Smooth muscle cell (in vitro differentiated cells): ENCODE results near the gene C6. TPM values are rescaled to one million over a fixed set of nuclear protein-coding genes. Genes with fewer than 3 reads are reported as not detected.

Experiments used
- DNase-seq: peaks from one replicate; lab custom pipeline; 2025; ENCODE audit not compliant: unreplicated experiment; lab: John Stamatoyannopoulos, UW
- H2AFZ ChIP-seq: fragments of 200-600 bp; sonication (generic); 2 replicates; pipeline ENCODE4 v1.6.0; 2016; ENCODE audit warnings: antibody characterized with exemption, low read depth, mild to moderate bottlenecking
- H3F3A ChIP-seq: fragments of 200-600 bp; sonication (generic); 2 replicates; pipeline ENCODE4 v1.6.0; 2017; ENCODE audit warnings: antibody characterized with exemption, low read depth
- H3K27ac ChIP-seq: fragments of 200-600 bp; sonication (generic); 2 replicates; pipeline ENCODE4 v1.5.1; 2016; ENCODE audit warnings: low read depth, mild to moderate bottlenecking
- H3K27me3 ChIP-seq: fragments of 200-600 bp; sonication (generic); 2 replicates; pipeline ENCODE4 v1.6.1; 2016; ENCODE audit warnings: low read depth, mild to moderate bottlenecking
- H3K36me3 ChIP-seq: fragments of 200-600 bp; sonication (generic); 2 replicates; pipeline ENCODE4 v1.5.1; 2016; ENCODE audit warnings: low read depth
- H3K4me1 ChIP-seq: fragments of 200-600 bp; sonication (generic); 2 replicates; pipeline ENCODE4 v1.5.1; 2016; ENCODE audit warnings: low read depth
- H3K4me2 ChIP-seq: fragments of 200-600 bp; sonication (generic); 2 replicates; pipeline ENCODE4 v1.6.0; 2016; ENCODE audit warnings: mild to moderate bottlenecking
- H3K4me3 ChIP-seq: fragments of 200-600 bp; sonication (generic); 2 replicates; pipeline ENCODE4 v1.5.1; 2016; ENCODE audit warnings: mild to moderate bottlenecking
- H3K79me2 ChIP-seq: fragments of 200-600 bp; sonication (generic); 2 replicates; pipeline ENCODE4 v1.6.0; 2016; ENCODE audit warnings: low read depth, mild to moderate bottlenecking
- H3K9ac ChIP-seq: fragments of 200-600 bp; sonication (generic); 2 replicates; pipeline ENCODE4 v1.6.0; 2016; ENCODE audit warnings: low read depth
- H3K9me3 ChIP-seq: fragments of 200-600 bp; sonication (generic); replicated peaks from 2 replicates; pipeline ENCODE4 v1.5.1; 2016; ENCODE audit warnings: low read depth
- H4K20me1 ChIP-seq: fragments of 200-600 bp; sonication (generic); 2 replicates; pipeline ENCODE4 v1.6.0; 2016; ENCODE audit warnings: low read depth
- WGBS: methylation state at CpG from one replicate; pipeline ENCODE4 v1.1.7; 2016; ENCODE audit warnings: low lambda C conversion rate; 5-methylcytosine and 5-hydroxymethylcytosine counted together
- polyA plus RNA-seq: library from polyadenylated mRNA; unstranded; fragments of >200 nt; fragmentation: Nextera tagmentation; extraction: Ambion mirVana; gene quantifications from 2 replicates; pipeline ENCODE4 v1.2.1, GENCODE V29; 2016
- total RNA-seq: library from RNA; depleted of rRNA; stranded (reverse); fragments of >200 nt; gene quantifications from 2 replicates; pipeline ENCODE4 v1.2.3, GENCODE V29; 2014
- TF ChIP-seq, protein P1 (sequence below): fragments of 200-600 bp; sonication (generic); IDR thresholded peaks from 2 replicates; pipeline ENCODE4 v1.5.1; 2017; ENCODE audit warnings: borderline replicate concordance, mild to moderate bottlenecking, antibody characterized with exemption; ENCODE audit not compliant: insufficient read depth, poor library complexity, severe bottlenecking

C6 gene
- total and polyA plus RNA-seq, 2 experiments from 2014 or later: not detected

- no peak overlapping the region for H3K9ac ChIP-seq
- no peaks in the 10 kb centered on the region for H3K79me2 ChIP-seq
- no peaks in the 10 kb centered on the region for H3K36me3 ChIP-seq
- no peak overlapping the region for H3K4me2 ChIP-seq
- no peaks in the 10 kb centered on the region for H3K27me3 ChIP-seq
- H2AFZ ChIP-seq: no peak overlapping the region
- H3K4me3 ChIP-seq: no peak overlapping the region
- no peaks in the 10 kb centered on the region for H3K4me1 ChIP-seq
- H3F3A ChIP-seq: no peaks in the 10 kb centered on the region
- H4K20me1 ChIP-seq: no peaks in the 10 kb centered on the region
- no peak for DNase-seq
- H3K9me3 ChIP-seq: no peaks in the 10 kb centered on the region
- TF ChIP-seq, protein P1, sequence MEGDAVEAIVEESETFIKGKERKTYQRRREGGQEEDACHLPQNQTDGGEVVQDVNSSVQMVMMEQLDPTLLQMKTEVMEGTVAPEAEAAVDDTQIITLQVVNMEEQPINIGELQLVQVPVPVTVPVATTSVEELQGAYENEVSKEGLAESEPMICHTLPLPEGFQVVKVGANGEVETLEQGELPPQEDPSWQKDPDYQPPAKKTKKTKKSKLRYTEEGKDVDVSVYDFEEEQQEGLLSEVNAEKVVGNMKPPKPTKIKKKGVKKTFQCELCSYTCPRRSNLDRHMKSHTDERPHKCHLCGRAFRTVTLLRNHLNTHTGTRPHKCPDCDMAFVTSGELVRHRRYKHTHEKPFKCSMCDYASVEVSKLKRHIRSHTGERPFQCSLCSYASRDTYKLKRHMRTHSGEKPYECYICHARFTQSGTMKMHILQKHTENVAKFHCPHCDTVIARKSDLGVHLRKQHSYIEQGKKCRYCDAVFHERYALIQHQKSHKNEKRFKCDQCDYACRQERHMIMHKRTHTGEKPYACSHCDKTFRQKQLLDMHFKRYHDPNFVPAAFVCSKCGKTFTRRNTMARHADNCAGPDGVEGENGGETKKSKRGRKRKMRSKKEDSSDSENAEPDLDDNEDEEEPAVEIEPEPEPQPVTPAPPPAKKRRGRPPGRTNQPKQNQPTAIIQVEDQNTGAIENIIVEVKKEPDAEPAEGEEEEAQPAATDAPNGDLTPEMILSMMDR: no peak
- no peak overlapping the region for H3K27ac ChIP-seq
Measured at GRCh38 chr5:41252036-41252435, 38.7 kb upstream of the C6 start.

DNA sequence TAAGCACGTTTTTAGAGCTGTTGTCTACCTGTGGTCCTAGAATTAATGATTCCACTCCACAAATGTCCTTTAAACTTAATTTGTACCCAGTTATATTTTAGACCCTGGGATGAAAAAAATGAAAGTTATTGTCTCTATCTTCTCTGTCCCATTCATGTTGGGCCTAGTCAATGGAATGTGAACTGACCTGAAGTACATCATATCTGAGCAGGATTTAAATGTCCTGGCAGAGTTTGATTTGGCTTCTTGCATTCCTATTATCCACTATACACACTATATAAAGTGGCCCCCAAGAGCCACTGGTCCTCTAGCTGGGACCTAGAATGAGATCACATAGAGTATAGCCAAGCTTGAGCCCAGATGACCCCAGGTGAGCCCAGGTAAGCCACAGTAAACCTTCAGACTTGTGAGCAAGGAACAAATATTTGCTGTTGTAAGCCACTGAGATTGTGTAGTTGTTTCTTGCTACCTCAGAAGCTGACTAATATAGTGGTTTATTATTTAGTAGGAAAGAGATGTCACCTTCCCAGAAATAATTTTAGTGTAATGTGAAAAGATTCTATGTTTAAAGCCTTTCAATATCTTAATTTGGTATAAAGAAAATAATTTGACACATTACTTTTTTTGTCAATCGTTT is 37.1 kb upstream of the C6 start:
- Histone ChIP-seq H3F3A (no peaks in the 10 kb centered on the region), H3K9ac (no peak overlapping the region), H3K27ac (no peak overlapping the region), H3K4me2 (no peak overlapping the region), H3K27me3 (no peaks in the 10 kb centered on the region), H2AFZ (no peak overlapping the region), H3K4me3 (no peak overlapping the region), H3K79me2 (no peaks in the 10 kb centered on the region), H4K20me1 (no peaks in the 10 kb centered on the region), H3K9me3 (no peaks in the 10 kb centered on the region), H3K36me3 (no peaks in the 10 kb centered on the region), H3K4me1 (no peaks in the 10 kb centered on the region)
- DNase-seq: no peak
- TF ChIP-seq, protein P1: no peak
- WGBS: 79% methylated on average over 2 of the region's 2 CpGs

DNA sequence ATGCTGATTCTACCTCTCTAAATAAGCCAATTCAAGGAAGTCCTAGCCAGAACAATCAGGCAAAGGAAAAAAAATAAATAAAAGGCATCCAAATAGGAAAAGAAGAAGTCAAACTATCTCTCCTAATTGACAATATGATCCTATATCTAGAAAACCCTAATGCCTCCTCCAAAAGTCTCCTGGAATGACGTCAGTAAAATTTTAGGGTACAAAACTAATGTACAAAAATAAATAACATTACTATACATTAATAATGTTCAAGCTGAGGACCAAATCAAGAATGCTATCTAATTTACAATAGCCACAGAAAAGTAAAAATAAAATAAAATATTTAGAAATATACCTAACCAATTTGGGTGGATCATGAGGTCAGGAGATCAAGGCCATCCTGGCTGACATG is 33.8 kb upstream of the C6 start:
- Histone ChIP-seq H3K36me3 (no peaks in the 10 kb centered on the region), H4K20me1 (no peaks in the 10 kb centered on the region), H3K27me3 (no peaks in the 10 kb centered on the region), H3K4me2 (no peak overlapping the region), H3F3A (no peaks in the 10 kb centered on the region), H3K4me1 (no peaks in the 10 kb centered on the region), H3K79me2 (no peaks in the 10 kb centered on the region), H2AFZ (no peak overlapping the region), H3K9me3 (no peaks in the 10 kb centered on the region), H3K4me3 (no peak overlapping the region), H3K9ac (no peak overlapping the region), H3K27ac (peak overlapping the region; percentile 54)
- WGBS: 84% methylated on average over 1 of the region's 1 CpG
- TF ChIP-seq, protein P1: no peak
- no peak for DNase-seq

DNA sequence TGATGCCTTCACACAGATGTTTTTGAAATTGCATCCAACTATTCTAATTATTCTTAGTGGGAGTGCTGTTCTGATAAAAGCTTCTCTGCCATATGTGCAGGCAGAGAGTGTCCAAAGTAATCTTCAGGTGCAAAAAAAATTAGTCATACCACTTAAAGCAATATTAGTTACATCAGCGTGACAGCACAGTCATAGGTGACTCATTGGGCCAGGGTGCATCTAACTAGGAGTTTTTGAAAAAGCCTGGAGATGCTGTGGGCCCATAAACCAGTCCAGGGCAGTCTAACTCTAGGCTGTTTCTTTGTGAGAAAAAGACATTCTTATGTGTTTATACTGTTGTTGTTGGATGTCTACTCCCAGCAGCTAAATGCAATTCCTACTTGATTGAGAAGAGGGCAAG is 33.0 kb upstream of the C6 start:
- no peak overlapping the region for H3K9ac ChIP-seq
- no peaks in the 10 kb centered on the region for H3K79me2 ChIP-seq
- H3F3A ChIP-seq: no peaks in the 10 kb centered on the region
- 21% methylated on average over 1 of the region's 1 CpG for WGBS
- no peaks in the 10 kb centered on the region for H3K9me3 ChIP-seq
- H4K20me1 ChIP-seq: no peaks in the 10 kb centered on the region
- peak overlapping the region; percentile 54 for H3K27ac ChIP-seq
- H3K4me2 ChIP-seq: no peak overlapping the region
- TF ChIP-seq, protein P1: no peak
- H3K36me3 ChIP-seq: no peaks in the 10 kb centered on the region
- no peak overlapping the region for H2AFZ ChIP-seq
- H3K4me3 ChIP-seq: no peak overlapping the region
- H3K4me1 ChIP-seq: no peaks in the 10 kb centered on the region
- no peak for DNase-seq
- H3K27me3 ChIP-seq: no peaks in the 10 kb centered on the region
